IMR-90 (cell line): ENCODE data around the gene MTA2. TPM values are rescaled to one million over a fixed set of nuclear protein-coding genes. Genes with fewer than 3 reads are reported as not detected.

Source experiments
- ATAC-seq: fragments of 200-7000 bp; cut with Tn5 transposase; 2 replicates; pipeline ENCODE4 v1.9.1; 2020; ENCODE audit warnings: low read depth, mild to moderate bottlenecking, moderate library complexity
- BruUV-seq: library from RNA; stranded (reverse); fragments of 400-500 nt; replicated peaks from 2 replicates; lab custom pipeline; 2021; lab: Mats Ljungman, UMichigan
- CTCF ChIA-PET: fragments of 300-600 bp; formaldehyde crosslinking; extraction: SDS; loops from one replicate; lab custom pipeline; 2021; ENCODE audit warnings: antibody characterized with exemption; lab: Yijun Ruan, JAX
- POLR2A ChIA-PET: fragments of 300-600 bp; sonication (Branson Sonifier 250); formaldehyde crosslinking; loops from one replicate; lab custom pipeline; 2022; ENCODE audit warnings: antibody characterized with exemption; ENCODE audit not compliant: unreplicated experiment; lab: Charles Lee
- DNase-seq: peaks from one replicate; pipeline ENCODE4 v3.0.0; 2013
- H2AFZ ChIP-seq: replicated peaks from 2 replicates; pipeline ENCODE3; 2013; ENCODE audit warnings: low read length, mild to moderate bottlenecking; ENCODE audit not compliant: poor library complexity
- H2AK5ac ChIP-seq: 2 replicates; pipeline ENCODE4 v1.6.1; 2013; ENCODE audit warnings: low read depth, low read length, inconsistent platforms
- H2AK9ac ChIP-seq: replicated peaks from 2 replicates; pipeline ENCODE3; 2013; ENCODE audit warnings: mild to moderate bottlenecking, low read depth, low read length, moderate library complexity; ENCODE audit not compliant: poor library complexity
- H2BK120ac ChIP-seq: 2 replicates; pipeline ENCODE4 v1.6.1; 2013; ENCODE audit warnings: low read depth, low read length, inconsistent platforms
- H2BK15ac ChIP-seq: 3 replicates; pipeline ENCODE4 v1.6.1; 2013; ENCODE audit warnings: low read depth, low read length, inconsistent platforms
- H2BK20ac ChIP-seq: 2 replicates; pipeline ENCODE4 v1.6.1; 2013; ENCODE audit warnings: low read depth, mild to moderate bottlenecking, inconsistent platforms, low read length, moderate library complexity
- H2BK5ac ChIP-seq: 2 replicates; pipeline ENCODE4 v1.6.1; 2013; ENCODE audit warnings: mild to moderate bottlenecking, low read depth, low read length, inconsistent platforms; ENCODE audit not compliant: poor library complexity, severe bottlenecking
- H3K14ac ChIP-seq: replicated peaks from 2 replicates; pipeline ENCODE4 v1.6.1; 2013; ENCODE audit warnings: low read depth, low read length, inconsistent platforms
- H3K18ac ChIP-seq: 2 replicates; pipeline ENCODE4 v1.6.1; 2013; ENCODE audit warnings: low read depth, low read length, control low read depth
- H3K23ac ChIP-seq: 2 replicates; pipeline ENCODE4 v1.6.1; 2013; ENCODE audit warnings: low read depth, low read length, inconsistent platforms
- H3K27ac ChIP-seq: 2 replicates; pipeline ENCODE4 v1.5.1; 2013; ENCODE audit warnings: mild to moderate bottlenecking, control low read depth, low read length; ENCODE audit not compliant: insufficient read depth
- H3K27me3 ChIP-seq: 2 replicates; pipeline ENCODE4 v1.6.1; 2013; ENCODE audit warnings: low read length; ENCODE audit not compliant: control insufficient read depth, insufficient read depth
- H3K36me3 ChIP-seq: 2 replicates; pipeline ENCODE4 v1.6.1; 2013; ENCODE audit warnings: low read length, mixed read lengths; ENCODE audit not compliant: control insufficient read depth, insufficient read depth
- H3K4ac ChIP-seq: 2 replicates; pipeline ENCODE4 v1.6.1; 2013; ENCODE audit warnings: low read depth, low read length, inconsistent platforms
- H3K4me1 ChIP-seq: 2 replicates; pipeline ENCODE4 v1.6.1; 2013; ENCODE audit warnings: low read length, mixed read lengths; ENCODE audit not compliant: control insufficient read depth, insufficient read depth
- H3K4me2 ChIP-seq: 2 replicates; pipeline ENCODE4 v1.6.1; 2013; ENCODE audit warnings: low read depth, mild to moderate bottlenecking, control low read depth, low read length, moderate library complexity
- H3K4me3 ChIP-seq: 2 replicates; pipeline ENCODE4 v1.5.1; 2013; ENCODE audit warnings: low read depth, mild to moderate bottlenecking, control low read depth, low read length, moderate library complexity; ENCODE audit not compliant: insufficient read depth
- H3K56ac ChIP-seq: 2 replicates; pipeline ENCODE4 v1.6.1; 2013; ENCODE audit warnings: low read length, inconsistent platforms; ENCODE audit not compliant: insufficient read depth; ENCODE audit errors: extremely low read depth
- H3K79me1 ChIP-seq, 2 experiments: 2 replicates each; pipeline ENCODE4 v1.6.1; 2013; ENCODE audit warnings: low read length in 2 of 2, inconsistent platforms in 1 of 2, low read depth in 1 of 2
- H3K9ac ChIP-seq: 2 replicates; pipeline ENCODE4 v1.6.1; 2013; ENCODE audit warnings: low read depth, low read length, control low read depth
- H3K9me1 ChIP-seq: 2 replicates; pipeline ENCODE4 v1.6.1; 2013; ENCODE audit warnings: low read length, inconsistent platforms; ENCODE audit not compliant: insufficient read depth
- H3K9me3 ChIP-seq: 2 replicates; pipeline ENCODE4 v1.6.1; 2013; ENCODE audit warnings: low read length; ENCODE audit not compliant: control insufficient read depth, insufficient read depth
- H4K20me1 ChIP-seq: 2 replicates; pipeline ENCODE4 v1.6.1; 2013; ENCODE audit warnings: low read length, inconsistent platforms; ENCODE audit not compliant: insufficient read depth
- H4K5ac ChIP-seq: 2 replicates; pipeline ENCODE4 v1.6.1; 2013; ENCODE audit warnings: mild to moderate bottlenecking, low read depth, low read length, control low read depth
- H4K8ac ChIP-seq, 2 experiments: 2 replicates each; pipeline ENCODE4 v1.6.1; 2013; ENCODE audit warnings: low read depth in 2 of 2, low read length in 2 of 2, control low read depth in 1 of 2, inconsistent platforms in 1 of 2
- H4K91ac ChIP-seq: 2 replicates; pipeline ENCODE4 v1.6.1; 2013; ENCODE audit warnings: low read depth, low read length, inconsistent platforms; ENCODE audit not compliant: insufficient read depth
- USF2 ChIP-seq: fragments of 150-350 bp; IDR thresholded peaks from 2 replicates; pipeline ENCODE4 v1.6.1; 2017; ENCODE audit warnings: mild to moderate bottlenecking, antibody characterized with exemption, low read length, low read depth
- WGBS, 2 experiments: methylation state at CpG; one replicate each; pipeline versions ENCODE4 v1.1.5 to v1.1.7; 2013; ENCODE audit warnings: missing lambda C conversion rate in 2 of 2; ENCODE audit not compliant: insufficient read length in 1 of 2; ENCODE audit errors: extremely low coverage in 2 of 2; 5-methylcytosine and 5-hydroxymethylcytosine counted together
- dilution Hi-C: fragments of 300-500 bp; cut with HindIII; formaldehyde crosslinking; loops from one replicate; pipeline ENCODE4 v1.14.3; 2018; ENCODE audit warnings: low sequenced_read_pairs; ENCODE audit not compliant: unreplicated experiment
- in situ Hi-C: fragments of 300-500 bp; cut with MboI; formaldehyde crosslinking; loops from 3 replicates; pipeline ENCODE4 v1.14.3; 2019; ENCODE audit warnings: low sequenced_read_pairs, inconsistent platforms, mixed read lengths
- intact Hi-C: fragments of 100-400 bp; cut with micrococcal nuclease; formaldehyde crosslinking; loops from 2 replicates; pipeline ENCODE4 v1.10.0; 2022
- polyA plus RNA-seq, 3 experiments: library from polyadenylated mRNA; depleted of rRNA; stranded (reverse); fragments of >200 nt; gene quantifications; 2 replicates each; pipeline ENCODE4 v1.2.3, GENCODE V29; 2012; ENCODE audit warnings: low replicate concordance in 1 of 3
- total RNA-seq: library from RNA; depleted of rRNA; stranded (reverse); fragments of >200 nt; gene quantifications from 2 replicates; pipeline ENCODE4 v1.2.3, GENCODE V29; 2012

MTA2 gene
- total and polyA plus RNA-seq, 2 of the 4 experiments (the other 2 are of a cell fraction): 34.8 to 136 TPM

- Histone ChIP-seq H3K27ac (peak overlapping the region; percentile 91), H3K4me3 (no peak overlapping the region), H3K4me2 (peak overlapping the region; percentile 81; the same call in 1 of the 2 replicates), H4K8ac (peak overlapping the region in 1 of 2 experiments; percentile 99; a peak in 1 of 4 replicates), H4K5ac (no peak overlapping the region), H3K79me1 (peaks cover 18 to 61% of the 10 kb centered on the region in 2 experiments), H4K91ac (0 out of 2 replicates have a peak overlapping the region, but pooled peaks have one; percentile 40), H2AK5ac (0 out of 2 replicates have a peak overlapping the region, but pooled peaks have one; percentile 96), H2BK5ac (peak overlapping the region; percentile 6), H3K4ac (peak overlapping the region; percentile 99), H3K14ac (peak overlapping the region; percentile 100; the same call in 1 of the 2 replicates), H3K36me3 (peaks cover 38% of the 10 kb centered on the region), H3K23ac (peak overlapping the region; percentile 98; the same call in 1 of the 2 replicates), H3K9me3 (no peaks in the 10 kb centered on the region), H2AK9ac (peak overlapping the region; percentile 100), H2BK15ac (no peak overlapping the region), H4K20me1 (peaks cover 23% of the 10 kb centered on the region), H2AFZ (no peak overlapping the region), H3K9me1 (peaks cover 11% of the 10 kb centered on the region), H3K18ac (no peak overlapping the region), H3K4me1 (peaks cover 12% of the 10 kb centered on the region), H3K9ac (peak overlapping the region; percentile 96; the same call in 1 of the 2 replicates), H2BK120ac (no peak overlapping the region), H3K27me3 (no peaks in the 10 kb centered on the region), H2BK20ac (no peak overlapping the region), H3K56ac (no peak overlapping the region)
- ATAC-seq (no peak), DNase-seq (no peak)
- intact Hi-C loops (no loop called here), in situ Hi-C loops (no loop called here), dilution Hi-C loops (no loop called here)
- no TSS peak for BruUV-seq
- CTCF ChIA-PET: no interaction called here
- WGBS, 2 experiments: 93% methylated on average over 8 of the region's 14 CpGs; no CpG with 5 or more reads in 1 of the 2 experiments
- POLR2A ChIA-PET: no interaction called here
- TF ChIP-seq USF2: no peak
These were observed 25.8 kb downstream of the MTA2 start for GRCh38 chr11:62575837-62576236.
